Measurements from ENCODE around the gene SLC22A13.
"Not testable (repeated sequence)": the region's sequence is repeated elsewhere in the genome, so short reads cannot be mapped to it uniquely, and the experiment has no call there.

SLC22A13 gene

DNA sequence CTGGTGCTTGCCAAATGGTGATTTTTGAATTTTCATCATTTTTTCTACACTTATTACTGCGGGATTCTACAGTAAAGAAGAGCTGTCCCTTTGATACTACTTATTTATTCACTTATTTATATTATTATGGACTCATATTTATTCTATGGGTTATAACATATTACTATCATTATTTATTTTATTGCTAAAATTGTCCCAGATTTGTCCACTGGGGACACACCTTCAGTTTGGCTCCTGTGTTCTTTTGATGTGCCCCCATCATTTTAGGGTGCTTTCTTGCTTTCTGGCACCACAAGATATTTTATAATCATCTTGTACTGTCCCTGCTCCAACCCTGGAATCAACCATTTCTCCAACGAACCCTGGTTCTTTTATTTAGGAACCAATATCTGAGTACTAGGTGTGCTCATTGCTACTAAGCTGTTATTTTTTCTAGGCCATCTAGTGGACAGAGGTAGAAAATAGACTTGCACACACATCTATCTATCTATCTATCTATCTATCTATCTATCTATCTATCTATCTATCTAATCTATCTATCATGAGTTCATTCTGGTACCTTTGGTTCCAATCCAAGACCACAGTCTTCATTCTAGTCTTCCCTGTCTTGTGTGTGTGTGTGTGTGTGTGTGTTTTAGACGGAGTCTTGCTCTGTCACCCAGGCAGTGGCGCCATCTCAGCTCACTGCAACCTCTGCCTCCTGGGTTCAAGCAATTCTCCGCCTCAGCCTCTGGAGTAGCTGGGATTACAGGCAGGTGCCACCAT is 32.5 kb downstream of the SLC22A13 start:
- DNase-seq (ENCODE audit: low read depth in 2 of 3, low spot score in 2 of 3), result no peak

DNA sequence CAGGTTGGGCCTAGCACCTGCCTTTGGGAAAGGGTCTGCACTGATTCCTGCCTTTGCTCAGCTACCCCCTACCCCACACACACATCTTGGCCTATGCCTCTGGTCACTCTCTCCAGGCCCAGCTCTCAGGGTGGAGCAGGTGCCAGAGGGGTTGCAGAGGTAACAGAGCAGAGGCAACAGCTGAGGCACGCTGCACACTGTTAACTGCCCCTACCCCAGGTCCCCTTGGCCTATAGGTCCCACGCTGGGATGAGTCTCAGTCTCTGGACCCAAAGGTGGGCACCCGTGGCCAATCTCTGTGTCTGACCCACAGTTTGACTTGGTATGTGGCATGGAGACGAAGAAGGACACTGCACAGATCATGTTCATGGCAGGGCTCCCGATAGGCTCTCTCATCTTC is 41.3 kb downstream of the SLC22A13 start:
- no peak for DNase-seq (ENCODE audit: low read depth in 2 of 3, low spot score in 2 of 3)

DNA sequence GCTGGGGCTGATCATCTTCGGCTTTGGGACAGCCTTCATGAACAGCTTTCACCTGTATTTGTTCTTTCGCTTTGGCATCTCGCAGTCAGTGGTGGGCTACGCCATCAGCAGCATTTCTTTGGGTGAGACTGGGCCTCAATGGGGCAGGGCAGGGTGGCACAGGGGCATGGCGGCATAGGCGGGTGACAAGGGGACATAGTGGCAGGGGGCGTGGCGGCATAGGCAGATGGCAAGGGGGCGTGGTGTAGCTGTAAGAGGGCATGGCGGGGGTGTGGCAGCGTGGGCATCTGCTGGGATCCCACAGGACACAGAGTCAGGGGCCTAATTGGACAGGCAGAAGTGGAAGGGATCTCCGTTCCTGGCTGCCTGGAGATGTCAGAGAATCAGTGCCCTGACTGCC is 42.0 kb downstream of the SLC22A13 start:
- no peak for DNase-seq (ENCODE audit: low read depth in 2 of 3, low spot score in 2 of 3)

DNA sequence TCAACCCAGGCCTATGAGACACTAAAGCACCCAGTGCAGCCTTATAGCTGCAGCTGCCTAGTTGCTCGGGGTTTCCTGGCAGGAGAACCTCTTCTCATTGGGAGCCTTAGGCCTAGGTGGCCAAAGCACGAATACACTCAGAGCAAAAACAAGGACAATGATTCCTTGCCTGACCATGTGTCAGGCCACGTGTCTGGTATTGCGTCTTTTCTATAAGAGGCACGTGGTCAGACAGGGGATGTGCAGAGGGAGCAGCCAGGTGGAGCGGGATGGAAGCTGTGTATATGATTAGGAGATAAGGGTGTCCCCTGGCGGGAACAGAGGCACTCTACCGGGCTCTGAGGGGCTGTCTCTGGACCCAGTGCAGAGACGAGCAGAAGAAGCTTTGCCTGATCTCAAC is 42.8 kb downstream of the SLC22A13 start:
- DNase-seq (ENCODE audit: low read depth in 2 of 3, low spot score in 2 of 3), result no peak

DNA sequence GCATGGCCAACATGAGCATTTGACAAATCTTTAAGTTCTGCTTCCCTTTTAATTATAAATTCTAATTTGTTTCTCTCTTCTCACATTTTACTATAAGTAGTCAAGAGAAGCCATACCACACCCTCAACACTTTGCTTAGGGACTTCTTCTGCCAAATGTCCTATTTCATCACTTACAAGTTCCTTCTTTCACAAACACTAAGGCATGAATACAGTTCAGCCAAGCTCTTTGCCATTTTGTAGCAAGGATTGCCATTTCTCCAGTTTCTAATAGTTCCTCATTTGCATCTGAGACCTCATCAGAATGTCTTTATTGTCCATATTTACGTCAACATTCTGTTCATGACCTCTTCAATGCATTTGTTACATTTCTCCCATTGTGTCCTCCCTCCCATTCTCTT is 45.9 kb downstream of the SLC22A13 start:
- no peak for DNase-seq (ENCODE audit: low read depth in 2 of 3, low spot score in 2 of 3)

DNA sequence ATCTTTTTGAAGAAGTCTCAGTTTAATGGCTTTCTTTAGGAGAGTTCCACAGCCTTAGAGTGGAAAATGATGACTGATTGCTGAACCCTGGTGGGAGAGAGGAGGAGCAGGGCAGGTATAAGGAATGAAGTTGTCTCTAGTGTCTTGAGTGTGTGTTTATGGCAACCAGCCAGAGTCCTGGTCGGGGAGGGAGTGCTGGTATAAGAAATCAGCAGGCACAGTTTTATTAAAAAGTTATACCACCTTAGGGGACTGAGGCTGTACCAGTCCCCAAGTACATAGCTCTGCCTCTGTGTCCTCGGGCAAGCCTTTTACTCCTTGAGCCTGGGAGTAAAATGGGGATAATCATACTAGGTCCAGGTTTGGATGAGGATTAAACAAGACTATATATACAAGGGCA is 46.3 kb downstream of the SLC22A13 start:
- no peak for DNase-seq (ENCODE audit: low read depth in 2 of 3, low spot score in 2 of 3)

DNA sequence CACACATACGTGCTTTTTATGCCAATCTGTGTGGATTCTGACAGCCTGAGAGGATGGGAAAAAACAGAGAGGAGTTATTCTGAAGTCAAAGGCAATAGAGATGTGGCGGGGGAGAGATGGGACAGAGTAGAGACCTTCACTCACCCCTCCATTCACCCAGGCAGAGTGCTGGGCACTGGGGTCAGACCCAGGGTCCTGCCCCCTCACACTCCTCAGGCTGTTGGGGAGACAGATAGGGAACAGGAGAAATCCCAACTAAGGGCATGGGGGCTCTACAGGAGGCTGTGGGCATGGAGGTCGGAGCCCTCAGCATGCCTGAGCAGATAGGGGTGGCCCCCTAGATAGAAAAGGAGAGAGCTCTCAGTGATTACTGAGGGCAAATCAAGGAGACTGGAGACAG is 46.7 kb downstream of the SLC22A13 start:
- DNase-seq (ENCODE audit: low read depth in 2 of 3, low spot score in 2 of 3), result no peak

DNA sequence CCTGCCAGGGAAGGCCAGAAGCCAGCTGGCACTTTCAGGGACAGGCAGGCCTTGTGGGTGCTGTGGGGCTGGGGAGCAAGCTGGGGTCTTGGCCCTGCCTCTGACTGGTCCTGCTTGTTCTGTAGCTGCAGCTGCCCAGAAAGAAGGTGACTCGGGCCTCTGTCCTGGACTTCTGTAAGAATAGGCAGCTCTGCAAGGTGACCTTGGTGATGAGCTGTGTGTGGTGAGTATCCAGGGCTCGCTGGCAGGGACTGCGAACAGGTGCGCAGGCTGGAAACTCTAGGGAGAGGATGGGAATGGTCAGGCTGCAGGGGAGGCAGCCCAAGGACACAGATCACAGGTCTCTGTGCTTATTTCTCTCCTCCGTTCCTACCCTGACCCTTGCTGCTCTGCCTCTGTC is 47.7 kb downstream of the SLC22A13 start:
- DNase-seq (ENCODE audit: low read depth in 2 of 3, low spot score in 2 of 3), result no peak

DNA sequence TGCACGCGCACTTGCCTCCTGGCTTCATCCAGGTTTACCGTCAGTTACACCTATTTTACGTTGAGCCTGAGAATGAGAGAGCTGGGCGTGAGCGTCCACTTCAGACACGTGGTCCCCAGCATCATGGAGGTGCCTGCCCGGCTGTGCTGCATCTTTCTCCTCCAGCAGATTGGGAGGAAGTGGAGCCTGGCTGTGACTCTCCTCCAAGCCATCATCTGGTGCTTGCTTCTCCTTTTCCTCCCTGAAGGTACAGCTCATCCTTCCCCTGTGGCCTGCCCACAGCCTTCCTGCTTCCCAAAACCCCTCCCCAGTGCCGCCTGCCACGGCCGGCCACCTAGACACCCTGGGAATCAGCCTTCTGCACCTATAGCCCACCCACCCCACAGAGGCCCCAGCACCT is 48.1 kb downstream of the SLC22A13 start:
- DNase-seq (ENCODE audit: low read depth in 2 of 3, low spot score in 2 of 3), result no peak

DNA sequence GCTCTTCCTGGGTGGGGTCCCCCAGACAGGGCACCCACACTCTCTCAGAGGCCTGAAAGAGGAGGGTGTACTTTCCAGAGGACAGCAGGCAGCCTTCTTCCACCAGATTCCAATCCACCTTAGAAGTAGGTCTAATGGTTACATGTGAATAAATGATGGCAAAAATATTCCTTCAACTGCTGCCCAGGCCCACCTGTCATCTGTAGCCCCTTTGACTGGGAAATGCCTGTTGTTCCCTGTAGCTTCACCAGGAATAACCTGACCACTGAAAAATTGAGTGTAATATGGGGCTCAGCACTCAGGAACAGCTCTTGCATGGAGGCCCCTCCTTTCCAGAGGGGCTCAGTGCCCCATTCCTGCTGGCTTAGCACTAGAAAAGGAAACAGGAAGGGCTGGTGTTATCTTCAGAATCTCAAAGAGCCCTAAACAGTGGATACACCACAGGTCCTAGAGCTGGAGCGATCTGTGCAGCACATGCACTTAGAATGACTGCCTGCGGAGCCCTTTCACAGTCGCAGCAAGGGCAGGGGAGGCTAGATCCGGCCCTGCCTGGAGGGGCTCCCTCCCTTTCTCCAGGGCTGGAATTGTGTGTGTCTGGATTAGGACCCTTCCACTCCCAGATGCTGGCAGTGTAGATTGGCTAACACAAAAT is 48.6 kb downstream of the SLC22A13 start:
- no peak for DNase-seq (ENCODE audit: low read depth in 2 of 3, low spot score in 2 of 3)

DNA sequence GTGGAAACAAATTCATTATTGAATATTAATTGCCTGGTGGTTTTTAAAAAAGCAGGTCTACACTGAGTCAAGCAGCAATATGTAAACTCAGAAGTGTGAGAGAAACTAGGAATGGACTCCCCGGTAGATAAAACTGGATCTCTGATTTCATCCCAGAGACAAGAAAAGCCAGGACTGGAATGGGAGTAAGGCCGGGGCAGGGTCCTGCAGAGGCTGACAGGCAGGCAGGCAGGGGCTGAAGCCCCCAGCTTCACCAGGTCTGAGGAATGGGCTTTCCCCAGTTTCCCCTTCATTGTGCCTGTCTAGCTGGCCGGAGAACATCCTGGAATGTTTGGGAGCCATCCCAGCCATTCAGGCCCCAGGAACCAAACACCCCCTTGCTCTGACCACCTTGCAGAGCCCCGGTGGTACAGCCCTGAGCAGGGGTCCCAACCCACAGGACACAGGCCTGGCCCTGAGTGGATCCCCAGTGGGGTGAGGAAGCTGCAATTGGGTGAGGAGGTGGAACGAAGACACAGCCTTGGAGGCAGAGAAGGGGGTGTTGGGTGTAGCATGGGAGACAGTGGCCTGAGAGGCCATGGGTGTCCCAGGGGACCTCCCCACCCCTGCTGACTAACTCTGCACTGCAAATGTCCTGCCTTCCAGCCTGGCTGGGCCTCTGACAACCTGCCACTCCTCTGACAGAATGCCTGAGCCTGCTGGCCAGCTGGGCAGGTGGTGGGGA is 49.3 kb downstream of the SLC22A13 start:
- DNase-seq (ENCODE audit: low read depth in 2 of 3, low spot score in 2 of 3), result no peak

DNA sequence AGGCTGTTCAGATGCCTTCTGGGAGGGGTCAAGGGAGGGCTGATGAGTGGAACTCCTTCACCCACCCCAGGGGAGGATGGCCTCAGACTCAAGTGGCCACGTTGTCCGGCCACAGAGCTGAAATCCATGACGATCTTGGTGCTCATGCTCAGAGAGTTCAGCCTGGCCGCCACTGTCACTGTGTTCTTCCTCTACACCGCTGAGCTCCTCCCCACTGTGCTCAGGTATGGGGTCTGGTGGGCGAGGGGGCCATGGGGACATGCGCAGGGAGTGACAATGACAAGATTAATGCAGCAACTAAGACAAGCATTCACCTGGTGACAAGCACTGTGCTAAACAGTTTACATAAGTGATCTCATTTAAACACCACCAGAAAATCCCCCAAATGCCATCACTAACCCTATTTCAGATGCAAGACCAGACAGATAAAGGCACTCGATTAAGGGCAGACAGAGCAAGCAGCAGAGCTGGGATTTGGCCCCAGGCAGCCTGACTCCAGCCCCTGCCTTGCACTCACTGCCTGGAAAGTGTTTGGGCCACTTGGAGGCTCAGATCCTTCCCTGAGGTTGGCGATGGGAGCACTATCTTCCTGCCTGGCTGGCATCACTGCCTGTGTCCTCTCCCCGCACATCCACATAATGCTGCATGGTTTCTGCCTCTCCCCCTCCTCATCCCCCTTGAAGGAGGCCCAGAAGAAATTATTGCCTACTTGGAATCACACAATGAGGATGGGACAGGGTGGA is 50.0 kb downstream of the SLC22A13 start:
- no peak for DNase-seq (ENCODE audit: low read depth in 2 of 3, low spot score in 2 of 3)

DNA sequence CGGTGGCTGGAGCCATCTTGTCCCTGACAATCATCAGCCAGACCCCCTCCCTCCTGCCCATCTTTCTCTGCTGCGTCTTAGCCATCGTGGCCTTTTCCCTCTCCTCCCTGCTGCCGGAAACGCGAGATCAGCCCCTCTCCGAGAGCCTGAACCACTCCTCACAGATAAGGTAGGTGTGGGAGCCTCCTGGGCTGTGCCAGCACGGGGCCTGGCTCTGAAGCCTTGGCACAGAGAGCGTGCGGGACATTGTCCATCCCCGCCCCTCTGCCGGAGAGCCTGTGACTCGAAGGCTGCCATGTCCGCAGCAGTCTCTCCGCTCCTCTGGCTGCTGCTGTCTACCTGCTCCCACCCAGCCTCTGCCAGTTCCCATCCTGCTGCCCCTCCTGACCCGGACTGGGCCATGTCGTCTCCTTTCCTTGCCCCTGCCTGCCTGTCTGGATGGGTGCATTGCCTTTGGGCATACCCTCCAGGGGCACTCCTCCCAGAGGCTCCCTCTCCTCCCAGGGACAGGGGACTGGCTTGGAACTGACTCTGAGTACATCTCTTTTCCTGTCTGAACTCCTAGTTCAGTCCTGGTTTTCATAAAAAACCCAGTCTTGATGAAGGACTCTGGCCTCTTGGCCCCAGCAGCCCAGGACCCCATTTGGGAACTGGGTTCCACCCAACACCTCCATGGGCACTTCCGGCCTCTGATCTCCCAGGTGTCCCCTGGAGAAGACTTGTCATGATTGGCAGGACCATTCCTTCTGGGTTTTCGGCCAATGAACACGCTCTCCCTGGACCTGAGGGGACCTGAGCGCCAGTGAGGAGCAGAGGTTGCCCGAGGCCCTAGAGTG is 51.0 kb downstream of the SLC22A13 start:
- DNase-seq (ENCODE audit: low read depth in 2 of 3, low spot score in 2 of 3), result no peak

DNA sequence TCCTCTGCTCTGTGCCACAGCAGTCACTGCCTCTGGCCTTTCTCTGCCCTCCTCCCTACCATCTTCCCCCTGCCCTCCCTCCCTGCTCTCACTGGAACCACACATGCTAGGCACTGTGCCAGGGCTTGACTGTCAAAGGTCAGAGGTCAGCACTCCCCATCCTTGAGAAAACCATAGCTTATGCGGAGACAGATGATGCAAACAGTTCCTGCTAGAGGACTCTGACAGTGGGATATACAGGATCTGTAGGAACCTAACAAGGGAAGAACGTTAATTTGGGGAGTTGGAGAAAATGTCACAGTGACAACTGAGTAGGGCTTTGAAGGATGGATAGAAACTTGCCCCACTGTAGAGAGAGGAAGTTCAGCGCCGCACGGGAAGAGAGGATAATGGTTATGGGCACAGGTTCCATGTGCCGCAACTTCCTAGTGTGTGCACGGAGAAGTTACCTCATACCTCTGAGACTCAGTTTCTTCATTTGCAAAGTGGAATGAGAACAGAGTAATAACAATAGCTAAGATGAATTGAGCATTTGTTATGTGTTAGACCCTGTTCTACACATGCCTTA is 51.7 kb downstream of the SLC22A13 start:
- no peak for DNase-seq (ENCODE audit: low read depth in 2 of 3, low spot score in 2 of 3)

DNA sequence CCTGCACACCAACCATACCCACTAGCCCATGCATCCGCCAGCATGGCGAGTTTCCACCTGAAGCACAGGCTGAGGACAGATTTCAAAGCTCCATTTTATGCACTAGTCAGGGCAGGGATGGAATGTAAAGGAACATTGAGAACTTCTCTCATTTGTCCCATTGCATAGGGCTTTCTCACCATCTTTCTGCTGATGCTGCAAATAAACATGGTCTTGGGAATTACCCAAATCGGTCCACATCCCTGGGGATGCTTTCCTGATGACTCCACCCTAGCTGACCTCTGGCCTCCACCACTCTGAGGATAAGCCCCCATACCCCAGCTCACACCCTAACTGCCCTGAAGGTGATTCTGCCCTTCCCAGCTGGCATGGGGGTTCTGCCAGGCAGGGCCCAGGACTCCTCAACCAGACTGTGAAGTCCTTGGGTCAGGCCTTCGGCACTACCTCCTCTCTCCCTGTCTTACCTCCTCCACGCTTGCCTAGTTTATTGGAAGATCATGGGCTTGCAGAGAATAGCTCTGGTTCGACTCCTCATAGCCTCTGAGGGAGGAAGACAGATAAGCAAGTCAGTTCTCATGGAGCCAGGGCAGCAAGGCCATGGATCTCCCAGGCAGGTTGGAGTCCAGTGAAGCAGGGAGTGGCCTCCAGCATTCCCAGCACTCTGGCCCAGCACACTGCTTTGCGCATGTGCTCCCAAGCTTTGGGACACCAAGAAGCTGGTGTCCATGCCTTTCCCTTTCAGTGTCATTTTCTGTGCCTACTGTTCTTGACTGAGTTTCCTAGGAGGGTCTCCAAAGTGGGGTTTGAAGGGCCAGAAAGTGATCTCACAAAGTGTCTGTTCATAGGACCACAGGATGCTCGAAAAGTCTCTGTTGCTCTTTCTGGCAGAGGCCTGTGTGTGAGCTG is 53.4 kb downstream of the SLC22A13 start:
- DNase-seq (ENCODE audit: low read depth in 2 of 3, low spot score in 2 of 3), result no peak

DNA sequence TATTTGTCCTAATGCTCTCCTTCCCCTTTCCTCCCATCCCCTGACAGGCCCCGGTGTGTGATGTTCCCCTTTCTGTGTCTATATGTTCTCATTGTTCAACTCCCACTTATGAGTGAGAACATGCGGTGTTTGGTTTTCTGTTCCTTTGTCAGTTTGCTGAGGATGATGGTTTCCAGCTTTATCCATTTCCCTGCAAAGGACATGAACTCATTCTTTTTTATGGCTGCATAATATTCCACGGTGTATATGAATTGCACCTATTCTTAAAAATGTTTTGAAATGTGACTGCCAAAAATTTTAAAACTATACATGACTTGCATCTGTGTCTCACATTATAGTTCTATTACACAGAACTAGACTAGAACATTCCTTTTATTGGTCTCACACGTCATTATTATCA is 55.0 kb downstream of the SLC22A13 start:
- not testable (repeated sequence) for DNase-seq (ENCODE audit: low read depth in 2 of 3, low spot score in 2 of 3)

DNA sequence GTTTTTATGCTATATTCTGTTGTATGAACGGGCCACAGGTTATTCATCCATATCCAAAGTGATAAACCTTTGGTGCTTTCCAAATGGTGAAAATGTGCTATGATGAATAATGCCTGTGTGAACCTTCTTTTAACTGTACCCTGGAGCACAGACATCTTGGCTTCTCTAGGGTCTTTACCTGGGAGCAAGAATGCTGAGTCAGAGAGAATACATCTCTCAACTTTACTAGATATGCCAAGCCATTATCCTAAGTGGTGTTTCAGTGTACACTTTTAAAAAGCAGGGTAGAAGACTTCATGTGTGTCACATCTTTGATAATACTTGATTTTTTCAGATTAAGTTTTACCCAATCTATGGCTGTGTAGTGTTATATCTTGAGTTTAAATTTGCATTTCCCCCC is 57.4 kb downstream of the SLC22A13 start:
- DNase-seq (ENCODE audit: low read depth in 2 of 3, low spot score in 2 of 3), result no peak

DNA sequence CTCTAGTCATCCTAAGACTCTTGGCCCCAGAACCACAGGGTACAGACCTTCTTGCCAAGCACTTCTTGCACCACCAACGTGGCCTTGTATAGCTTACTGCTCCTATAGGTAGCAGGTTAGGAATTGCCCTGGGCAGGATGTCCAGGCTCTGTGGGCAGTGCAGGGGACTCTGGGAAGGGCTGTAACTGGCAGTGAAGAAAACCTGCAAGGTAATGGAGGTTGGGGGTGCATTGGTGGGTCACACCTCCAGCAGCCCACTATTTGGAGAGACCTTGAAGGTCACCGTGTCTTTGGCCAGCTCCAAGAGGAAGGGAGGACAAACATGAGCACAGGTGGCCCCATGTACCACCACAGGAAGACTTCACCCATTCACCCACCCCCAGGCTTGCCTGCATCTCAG is 59.6 kb downstream of the SLC22A13 start:
- no peak for DNase-seq (ENCODE audit: low read depth in 2 of 3, low spot score in 2 of 3)

DNA sequence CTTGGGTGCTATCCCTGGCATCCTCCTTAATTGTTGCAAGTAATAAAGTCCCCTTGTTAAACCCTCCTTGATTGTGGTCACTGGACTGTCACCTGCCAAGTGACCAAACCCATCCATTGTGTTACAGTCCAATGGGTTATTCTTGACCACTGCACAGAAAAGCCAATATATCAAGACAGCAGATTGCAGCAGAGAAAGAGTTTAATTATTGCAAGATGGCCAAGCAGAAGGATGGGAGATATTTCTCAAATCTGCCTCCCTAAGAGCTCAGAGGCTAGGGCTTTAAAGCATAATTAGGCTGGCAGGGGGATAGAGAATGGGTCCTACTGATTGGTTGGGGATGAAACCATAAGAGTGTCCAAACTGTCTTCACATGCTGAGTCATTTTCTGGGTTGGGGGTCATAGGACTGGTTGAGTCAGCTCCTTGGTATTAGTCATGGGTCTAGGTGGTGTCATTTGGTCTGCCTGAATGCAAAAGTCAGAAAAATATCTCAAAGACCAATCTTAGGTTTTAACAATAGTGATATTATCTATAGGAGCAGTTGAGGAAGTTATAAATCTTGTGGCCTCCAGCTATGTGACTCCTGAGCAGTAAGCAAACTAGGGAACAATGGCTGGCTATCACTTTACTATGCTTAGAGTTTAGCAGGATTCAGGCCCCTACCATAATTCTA is 61.9 kb downstream of the SLC22A13 start:
- no peak for DNase-seq (ENCODE audit: low read depth in 2 of 3, low spot score in 2 of 3)

Data from activated CD8-positive, alpha-beta memory T cell treated with anti-CD3 and anti-CD28 coated beads for 48 hours (primary cell).